Measurements from ENCODE around the gene COPA.
"Not testable (repeated sequence)": the region's sequence is repeated elsewhere in the genome, so short reads cannot be mapped to it uniquely, and the experiment has no call there.

Gene COPA

DNA sequence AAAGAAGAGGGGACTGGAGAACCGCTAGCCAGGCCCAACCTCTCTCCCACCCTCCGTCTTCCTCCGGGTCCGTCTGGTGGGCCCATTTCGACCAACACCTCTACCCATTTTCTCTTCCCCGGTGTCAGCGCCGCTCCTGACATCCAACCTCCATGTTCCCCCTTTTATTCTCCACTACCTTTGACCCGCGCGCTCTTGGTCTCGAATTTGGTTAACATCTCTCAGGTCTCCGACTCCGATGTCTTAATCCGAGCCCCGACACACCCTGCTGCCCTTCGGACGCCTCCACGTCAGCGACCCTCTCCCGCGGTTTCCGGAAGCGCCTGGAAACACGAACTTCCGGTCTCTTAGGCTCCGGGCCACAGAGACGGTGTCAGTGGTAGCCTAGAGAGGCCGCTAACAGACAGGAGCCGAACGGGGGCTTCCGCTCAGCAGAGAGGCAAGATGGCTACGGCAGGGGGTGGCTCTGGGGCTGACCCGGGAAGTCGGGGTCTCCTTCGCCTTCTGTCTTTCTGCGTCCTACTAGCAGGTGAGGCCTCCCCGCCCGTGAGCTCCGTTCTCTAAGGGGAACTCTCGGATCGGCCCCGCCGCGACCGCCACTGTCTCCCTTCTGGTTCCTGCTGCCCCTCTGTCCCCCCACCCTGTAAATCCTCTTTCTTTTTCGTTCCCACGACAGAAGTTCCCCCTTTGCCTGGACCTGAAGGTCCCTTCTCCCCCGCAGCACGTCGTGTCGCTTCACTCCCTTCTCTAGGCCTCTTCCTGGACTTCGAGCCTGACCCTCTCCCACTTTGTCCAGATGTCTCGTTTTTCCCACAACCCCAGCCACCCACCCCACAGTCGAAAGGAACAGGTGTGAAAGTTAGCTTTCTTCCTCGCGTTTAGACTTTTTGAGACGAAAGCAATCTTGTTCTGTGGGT lies at the start of gene COPA, which contains the start of gene NCSTN:
Gene COPA (minus strand): TSS at position 298 of the 917 bp plus-strand sequence. CDS start 80 bp downstream, at position 218.
Gene NCSTN (plus strand): TSS at position 431 of the 917 bp plus-strand sequence. CDS start 14 bp downstream, at position 445.
- DNase-seq = peak; percentile 97

DNA sequence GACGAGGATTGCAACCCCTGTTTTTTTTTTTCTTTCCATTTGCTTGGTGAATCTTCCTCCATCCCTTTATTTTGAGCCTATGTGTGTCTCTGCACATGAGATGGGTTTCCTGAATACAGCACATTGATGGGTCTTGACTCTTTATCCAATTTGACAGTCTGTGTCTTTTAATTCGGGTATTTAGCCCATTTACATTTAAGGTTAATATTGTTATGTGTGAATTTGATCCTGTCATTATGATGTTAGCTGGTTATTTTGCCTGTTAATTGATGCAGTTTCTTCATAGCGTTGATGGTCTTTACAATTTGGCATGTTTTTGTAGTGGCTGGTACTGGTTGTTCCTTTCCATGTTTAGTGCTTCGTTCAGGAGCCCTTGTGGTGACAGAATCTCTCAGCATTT lies 45.4 kb upstream of the COPA start:
- DNase-seq = not testable (repeated sequence)

DNA sequence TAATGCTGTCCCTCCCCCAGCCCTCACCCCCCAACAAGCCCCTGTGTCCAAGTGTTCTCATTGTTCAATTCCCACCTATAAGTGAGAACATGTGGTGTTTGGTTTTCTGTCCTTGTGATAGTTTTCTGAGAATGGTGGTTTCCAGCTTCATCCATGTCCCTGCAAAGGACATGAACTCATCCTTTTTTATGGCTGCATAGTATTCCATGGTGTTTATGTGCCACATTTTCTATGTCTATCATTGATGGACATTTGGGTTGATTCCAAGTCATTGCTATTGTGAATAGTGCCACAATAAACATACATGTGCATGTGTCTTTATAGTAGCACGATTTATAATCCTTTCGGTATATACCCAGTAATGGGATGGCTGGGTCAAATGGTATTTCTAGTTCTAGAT lies 41.8 kb upstream of the COPA start:
- DNase-seq = not testable (repeated sequence)

DNA sequence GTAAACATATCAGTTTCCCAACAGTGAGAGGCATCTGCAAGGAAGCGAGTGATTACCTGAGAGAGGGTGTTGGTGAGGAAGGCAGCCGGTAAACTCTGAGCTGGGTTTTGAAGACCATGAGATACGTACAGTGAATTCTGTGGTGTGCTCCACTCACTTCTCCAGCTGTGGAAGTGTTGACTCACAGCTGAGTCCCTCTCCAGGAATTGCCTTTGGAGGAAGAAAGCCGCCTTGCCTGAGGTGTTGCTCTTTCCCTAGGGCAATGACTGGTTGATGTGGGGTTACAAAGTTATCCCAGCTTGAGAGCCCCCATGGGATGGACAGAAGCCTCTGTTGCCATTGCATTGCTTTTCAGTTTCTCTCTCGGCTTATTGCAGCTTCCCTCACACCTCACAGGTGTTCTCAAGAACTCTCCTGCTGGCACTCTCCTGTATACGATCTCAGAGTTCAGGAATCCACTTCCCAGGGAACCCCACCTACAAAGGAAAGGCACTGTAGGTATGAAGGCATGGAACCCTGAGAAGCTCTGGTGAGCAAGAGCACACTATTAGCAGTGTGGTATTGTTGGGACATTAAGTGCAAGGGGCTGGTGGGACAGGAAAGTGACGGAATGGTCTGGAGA lies 34.6 kb upstream of the COPA start:
- no peak for DNase-seq

DNA sequence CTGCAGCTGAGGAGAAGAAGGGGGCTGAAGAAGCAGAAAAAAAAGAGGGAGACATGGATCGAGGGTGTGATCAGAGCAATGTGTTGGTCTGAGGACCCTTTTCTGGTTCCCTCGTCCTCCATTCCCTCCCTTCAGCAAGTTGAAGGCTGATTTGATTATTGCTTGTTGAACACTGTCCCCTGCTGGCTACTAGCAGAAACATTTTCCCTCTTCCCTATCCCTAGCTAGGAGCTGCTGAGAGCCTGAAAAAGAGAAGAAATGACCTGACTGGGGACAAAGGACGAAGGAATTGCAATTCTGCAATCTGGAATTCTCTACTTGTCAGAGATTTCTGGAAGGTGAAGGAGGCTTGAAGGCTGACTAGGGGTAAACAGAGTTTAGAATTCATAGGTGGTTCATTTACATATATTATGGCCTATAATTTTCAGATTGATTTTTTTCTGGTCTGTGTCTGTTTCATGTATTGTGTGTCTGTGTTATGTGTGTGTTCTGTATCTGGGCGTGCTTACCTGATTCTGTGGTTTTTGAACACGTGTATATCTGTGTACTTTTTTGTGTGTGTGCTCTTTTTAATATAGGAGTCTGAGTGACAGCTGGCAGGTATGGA lies 33.6 kb upstream of the COPA start:
- peak; percentile 91 for DNase-seq

DNA sequence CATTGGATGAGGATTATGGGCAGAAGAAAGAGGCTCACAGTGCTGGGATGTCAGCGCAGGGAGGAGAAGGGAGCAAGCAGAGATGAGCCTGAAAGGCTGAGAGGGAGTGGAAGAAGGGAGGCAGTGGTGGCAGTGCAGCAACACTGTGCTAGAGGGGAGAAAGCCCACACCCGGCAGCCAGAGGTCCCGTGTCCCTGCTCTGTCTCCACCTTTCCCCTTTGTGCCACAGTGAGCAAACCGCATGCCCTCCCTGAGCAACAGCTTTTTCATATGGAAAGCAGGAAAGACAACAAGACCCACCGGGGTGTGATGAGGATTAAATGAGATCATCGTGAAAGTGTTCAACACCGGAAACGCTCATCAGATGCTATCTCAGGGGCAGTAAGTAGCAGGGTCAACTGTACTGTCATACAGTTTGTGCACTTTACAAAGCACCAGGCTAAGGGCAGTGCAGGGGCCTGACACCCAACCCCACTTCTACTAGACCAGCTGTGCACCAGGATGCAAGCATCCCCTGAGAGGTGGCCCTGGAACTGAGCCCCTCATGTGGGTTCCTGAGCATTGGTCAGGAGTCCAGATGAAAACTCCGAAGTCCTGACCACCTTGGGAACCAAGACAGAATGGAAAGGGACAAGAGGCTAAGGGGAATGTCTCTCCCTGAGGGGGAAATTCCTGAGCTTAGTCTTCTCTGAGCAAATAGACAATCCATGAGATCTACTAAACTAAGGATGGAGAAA lies 32.9 kb upstream of the COPA start:
- DNase-seq = peak; percentile 68

DNA sequence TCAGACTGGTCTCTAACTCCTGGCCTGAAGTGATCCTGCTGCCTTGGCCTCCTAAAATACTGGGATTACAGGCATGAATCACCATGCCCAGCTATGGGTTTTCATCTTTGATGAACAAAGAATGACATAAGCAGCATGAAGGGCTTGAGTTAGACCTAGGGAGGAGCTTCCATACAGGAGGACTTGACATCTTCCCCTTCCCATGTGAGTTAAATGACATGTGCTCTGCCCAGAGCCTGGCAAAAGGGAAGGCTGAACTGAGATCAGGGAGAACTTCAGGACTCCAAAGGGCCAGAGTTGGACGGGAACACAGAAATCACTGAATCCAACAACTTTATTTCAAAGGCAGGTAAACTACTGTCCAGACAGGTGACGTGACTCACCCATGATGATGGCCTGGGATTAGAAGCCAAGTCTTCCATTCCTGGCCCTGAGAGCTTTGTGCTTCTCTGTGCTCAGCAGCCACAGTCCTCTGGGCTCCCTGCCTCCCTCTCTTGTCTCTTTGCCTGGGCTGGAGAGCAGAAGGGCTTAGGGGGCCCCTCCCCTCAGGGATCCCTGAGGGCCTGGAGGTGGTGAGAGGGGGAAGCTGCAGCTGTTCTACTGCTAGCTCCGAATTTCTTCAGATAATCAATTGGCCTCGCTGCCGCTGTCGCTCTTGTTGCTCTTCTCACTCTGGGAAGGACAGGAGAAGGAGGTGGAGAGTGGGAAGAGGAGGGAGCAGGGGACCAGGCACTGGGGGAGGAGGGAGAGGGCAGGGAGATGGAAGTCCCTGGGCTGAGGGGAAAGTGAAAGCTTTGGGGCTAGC lies 31.5 kb upstream of the COPA start:
- peak; percentile 85 for DNase-seq

DNA sequence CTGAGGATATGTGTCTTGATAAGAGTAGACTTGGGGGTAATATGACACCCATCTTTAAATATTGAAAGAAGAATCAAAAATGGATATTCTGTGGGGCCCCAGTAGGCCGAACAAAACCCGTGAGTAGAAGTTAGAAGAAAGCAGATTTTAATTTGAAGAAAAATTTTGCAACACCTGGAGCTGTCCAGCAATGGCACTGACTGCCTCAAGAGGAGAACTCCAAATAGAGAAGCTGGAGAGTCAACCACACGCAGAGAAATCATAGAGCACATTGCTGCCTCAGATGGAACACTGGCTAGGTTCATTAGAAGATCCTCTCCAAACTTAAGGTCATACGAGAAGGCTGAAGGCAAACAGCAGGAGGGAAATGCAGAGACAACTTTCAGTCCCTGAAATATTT lies 30.6 kb upstream of the COPA start:
- DNase-seq = no peak

DNA sequence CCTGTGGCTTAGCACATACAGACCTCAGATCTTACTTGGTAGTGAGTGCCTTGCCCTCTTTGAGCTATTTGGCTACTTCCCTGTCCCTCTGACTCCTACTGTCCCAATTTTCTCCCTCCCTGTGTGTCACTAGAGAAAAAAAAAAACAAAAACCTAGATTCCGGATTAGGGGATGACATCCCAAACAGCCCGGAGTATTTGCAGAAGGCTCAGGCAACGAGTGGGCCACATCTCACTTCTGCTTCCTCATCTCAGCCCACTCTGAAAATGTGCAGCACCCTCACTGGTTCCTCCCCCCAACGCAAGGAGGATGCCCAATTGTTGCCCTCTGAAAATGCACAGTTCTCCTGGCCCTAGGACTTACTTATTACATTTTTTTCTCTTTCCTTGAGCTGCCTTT lies 28.7 kb upstream of the COPA start:
- DNase-seq = no peak

DNA sequence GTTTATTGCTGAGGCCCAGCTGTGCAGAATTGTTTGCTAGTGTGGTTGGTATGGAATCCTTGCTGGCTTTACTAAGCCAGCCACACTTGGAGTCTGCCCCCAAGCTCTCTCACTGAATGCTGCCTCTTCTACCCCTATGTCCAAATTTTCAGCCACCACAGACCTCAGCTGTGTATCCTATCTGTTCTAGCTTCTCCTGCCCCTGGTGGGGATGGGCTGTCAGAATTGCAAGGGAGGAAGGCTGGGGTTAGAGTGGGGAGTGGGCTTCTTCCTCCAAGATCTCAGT lies 28.2 kb upstream of the COPA start:
- DNase-seq = no peak

DNA sequence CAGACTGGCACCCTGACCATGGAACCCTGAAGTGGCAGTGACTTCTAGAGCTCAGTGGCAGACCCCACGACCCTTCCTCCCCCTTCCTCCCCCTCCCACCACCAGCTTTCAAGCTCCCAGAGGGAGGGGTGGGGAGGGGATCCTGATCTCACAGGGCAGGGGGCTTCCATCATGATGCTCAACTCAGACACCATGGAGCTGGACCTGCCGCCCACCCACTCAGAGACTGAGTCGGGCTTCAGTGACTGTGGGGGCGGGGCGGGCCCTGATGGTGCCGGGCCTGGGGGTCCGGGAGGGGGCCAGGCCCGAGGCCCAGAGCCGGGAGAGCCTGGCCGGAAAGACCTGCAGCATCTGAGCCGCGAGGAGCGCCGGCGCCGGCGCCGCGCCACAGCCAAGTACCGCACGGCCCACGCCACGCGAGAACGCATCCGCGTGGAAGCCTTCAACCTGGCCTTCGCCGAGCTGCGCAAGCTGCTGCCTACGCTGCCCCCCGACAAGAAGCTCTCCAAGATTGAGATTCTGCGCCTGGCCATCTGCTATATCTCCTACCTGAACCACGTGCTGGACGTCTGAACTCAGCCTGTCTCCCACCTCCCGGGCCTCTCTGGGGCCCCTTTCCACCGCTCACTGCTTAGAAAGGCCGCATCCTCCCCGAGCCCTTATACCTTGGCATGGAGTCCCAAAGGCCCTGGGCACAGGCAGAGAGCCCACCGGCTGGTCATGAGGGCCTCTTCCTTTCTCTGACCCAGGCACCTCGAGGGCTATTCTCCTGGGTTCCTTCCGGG lies 27.7 kb upstream of the COPA start:
- DNase-seq = no peak

DNA sequence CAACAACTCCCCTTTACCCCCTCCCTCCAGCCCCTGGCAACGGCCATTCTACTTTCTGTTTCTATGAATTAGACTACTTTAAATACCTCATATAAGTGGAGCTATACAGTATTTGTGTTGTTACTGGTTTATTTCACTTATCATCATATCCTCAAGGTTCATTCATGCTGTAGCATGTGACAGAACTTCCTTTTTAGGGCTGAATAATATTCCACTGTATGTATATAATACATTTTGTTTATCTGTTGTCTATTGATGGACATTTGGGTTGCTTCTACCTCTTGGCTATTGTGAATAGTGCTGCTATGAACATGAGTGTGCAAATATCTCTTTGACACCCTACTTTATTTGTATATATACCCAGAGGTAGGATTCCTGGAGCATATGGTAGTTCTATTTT lies 26.0 kb upstream of the COPA start:
- no peak for DNase-seq

DNA sequence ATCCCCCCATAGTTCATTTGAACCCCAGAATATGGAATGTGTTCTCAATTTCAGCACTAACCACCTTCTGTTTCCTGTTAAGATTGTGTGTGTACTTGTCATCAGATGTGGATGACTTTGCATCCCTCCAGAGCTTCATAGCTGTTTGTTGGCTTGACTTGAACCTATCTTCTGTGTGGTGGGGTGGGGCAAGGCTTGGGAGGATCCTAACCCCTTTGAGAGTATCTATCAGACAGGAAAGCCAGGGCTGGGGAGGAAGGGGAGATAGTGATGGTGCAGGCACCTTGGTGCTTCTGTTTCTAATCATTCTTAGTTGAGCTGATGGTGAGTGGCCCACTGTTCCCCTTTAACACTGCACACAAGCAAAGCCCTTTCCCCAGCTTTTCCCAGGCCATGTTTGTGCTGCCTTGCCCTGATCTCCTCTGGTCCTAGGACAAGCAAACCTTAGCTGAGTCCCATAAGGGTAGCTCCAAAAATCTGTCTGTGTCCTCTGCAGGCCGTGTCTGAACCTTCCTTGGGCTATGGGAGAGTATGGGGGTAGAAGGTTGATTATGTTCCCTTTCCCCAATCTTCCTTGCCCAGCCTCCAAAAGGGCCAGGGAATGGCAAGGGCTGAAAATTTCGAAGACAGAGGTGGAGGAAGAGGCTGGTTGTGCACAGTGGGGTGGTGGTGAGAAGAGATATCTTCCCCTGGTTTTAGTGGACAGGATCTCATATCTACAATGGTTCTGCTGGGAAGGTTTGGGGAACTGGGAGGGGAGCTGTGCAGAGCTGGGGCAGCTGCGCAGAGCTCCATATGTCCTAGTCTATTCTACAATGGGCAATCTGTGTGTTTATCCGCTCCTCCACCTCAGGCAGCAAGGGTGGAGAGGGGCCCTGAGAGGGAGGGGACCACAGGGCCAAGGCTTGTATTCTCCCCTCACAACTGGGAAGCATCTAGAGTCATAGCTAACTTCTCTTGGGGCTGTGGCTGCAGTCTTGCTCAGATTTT lies 25.2 kb upstream of the COPA start:
- DNase-seq = no peak

DNA sequence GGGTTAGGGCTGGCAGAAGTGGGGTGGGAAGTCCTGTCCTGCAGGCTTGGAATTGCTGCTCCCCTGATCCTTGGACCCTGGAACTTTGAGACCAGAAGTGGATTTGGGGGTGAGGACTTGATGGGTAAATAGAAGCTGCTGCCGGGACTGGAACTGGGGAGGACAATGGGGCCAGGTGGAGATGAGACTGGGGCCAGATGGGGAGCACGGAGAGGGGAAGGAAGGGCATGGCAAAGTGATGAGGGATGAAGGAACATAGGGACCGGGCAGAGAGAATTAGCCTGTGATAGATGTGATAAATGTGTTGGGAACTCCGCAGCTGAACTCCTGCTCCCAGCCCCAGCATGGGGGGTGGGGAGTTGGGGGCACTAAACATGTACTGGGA lies 24.5 kb upstream of the COPA start:
- no peak for DNase-seq

DNA sequence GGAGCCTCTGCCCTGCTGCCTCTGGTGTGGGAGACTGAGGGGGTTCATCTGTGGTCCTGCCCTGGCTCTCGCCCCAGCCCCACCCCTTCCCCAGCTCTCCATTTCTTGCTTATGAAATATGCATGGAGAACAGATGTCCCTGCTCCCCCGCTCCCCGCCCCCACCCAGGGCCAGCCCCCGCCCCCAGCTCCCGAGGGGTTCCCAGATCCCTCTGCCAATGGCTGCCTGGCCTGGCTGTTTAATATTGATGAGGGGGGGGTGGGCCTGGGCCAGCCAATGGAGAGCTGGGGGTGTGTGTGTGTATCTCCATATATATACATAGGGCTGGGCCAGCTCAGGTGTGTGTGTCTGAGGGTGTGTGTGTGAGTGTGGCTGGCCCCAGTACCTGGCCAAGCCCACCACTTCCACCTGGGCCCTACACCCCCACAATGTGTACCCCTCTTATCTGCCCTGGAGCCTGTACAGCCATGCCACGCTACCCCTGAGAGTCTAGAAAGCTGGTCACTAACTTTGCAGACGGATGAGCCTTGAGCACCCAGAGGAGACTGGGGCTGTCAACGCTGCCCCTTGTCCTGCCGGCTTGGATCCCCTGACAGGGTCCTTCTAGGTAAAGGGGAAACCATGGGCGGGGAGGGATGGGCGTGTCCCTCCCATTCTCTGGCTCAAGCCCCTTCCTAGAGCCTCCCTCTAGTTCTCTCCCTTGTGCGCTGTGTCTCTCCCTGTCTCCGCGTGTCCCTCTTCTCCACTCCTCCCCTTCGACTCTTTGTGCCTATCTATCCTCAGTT lies 23.9 kb upstream of the COPA start, which contains the start of gene NHLH1:
Gene NHLH1 (plus strand): TSS at position 341 of the 785 bp plus-strand sequence. CDS start 3,661 bp downstream, outside the sequence.
- DNase-seq = peak; percentile 80

DNA sequence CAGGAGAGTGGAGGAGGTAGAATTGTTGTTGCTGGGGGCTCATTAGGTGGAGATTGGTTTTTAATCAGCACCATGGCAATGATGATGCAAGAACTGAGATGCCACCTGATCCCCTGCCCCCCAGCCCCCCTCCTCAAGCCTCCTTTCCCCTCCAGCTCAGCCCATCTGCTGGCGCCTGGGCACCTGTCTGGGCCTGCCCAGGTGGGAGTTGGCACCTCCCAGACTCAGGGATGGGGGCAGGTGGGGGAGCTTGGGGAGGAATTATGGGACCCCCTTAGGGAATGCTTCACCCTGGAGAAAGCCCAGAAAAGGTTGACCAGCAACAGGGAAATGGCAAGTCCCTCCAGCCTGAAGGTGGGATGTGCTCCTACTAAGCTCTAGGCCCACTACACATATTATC lies 22.3 kb upstream of the COPA start:
- no peak for DNase-seq

DNA sequence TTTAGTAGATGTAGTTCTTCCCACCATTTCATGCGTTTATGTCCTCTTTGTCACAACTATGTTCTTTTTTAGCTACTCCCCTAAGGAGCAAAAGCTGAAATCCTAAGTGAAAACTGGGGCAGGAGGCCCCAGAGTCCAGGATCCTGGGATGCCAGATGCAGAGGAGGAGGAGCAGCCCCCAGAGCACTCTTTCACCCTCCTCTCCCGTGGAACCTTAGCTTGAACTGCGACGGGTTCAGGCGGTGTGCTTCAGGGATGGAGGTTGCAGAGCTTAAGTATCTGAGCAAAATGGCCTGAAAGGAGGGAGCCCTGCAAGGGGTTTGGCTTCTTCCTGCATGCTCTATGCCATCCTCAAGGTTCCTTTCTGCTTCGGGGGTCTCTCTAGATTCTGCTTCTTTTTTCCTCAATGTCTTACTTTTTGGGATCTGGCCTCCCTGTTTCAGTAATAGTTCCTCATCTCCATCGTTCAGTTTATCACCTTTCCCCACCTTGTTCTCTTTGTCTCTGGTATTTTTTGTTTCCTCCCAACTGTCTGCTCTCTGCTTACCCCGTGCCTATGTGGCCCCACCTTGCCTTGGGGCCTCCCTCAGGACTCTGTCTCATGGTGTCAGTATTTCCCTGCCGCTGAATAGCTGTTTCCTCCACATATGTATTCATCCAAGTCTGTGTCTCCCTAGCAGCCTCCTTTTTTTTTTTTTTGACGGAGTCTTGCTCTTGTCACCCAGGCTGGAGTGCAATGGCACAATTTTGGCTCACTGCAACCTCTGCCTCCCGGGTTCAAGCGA lies 21.1 kb upstream of the COPA start:
- no peak for DNase-seq

DNA sequence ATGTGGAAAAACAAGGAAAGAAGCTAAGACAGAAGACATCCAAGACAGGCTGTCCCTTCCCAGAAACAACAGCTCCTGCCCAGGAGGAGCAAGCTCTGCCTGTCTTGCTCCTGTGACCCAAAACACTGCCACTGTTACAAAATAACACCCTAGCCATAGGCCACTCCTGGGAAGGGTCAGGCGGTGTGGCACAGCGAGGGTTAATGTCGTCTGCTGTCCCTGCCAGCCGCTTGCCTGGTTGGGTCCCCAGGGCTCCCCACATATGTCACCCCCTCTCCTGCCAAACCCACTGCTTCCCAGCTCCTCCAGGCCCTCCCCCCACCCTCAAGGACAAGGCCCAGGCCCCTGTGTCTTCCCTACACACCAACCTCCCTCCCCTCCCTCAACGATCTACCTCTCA lies 20.0 kb upstream of the COPA start:
- DNase-seq = no peak
